CD4-positive, alpha-beta memory T cell (primary cell): Measurements from ENCODE around the gene ARSB. TPM values are rescaled to one million over a fixed set of nuclear protein-coding genes. Genes with fewer than 3 reads are reported as not detected.
A peak's percentile ranks its signal among the peaks of the same experiment; 100 is the strongest.

Experiments used
- CTCF ChIA-PET: fragments of 350-600 bp; sonication (Branson Sonifier 250); formaldehyde crosslinking; loops from one replicate; lab custom pipeline; 2021; ENCODE audit warnings: inconsistent platforms; ENCODE audit not compliant: partially characterized antibody; lab: Charles Lee
- POLR2A ChIA-PET: fragments of 350-600 bp; sonication (Branson Sonifier 250); formaldehyde crosslinking; loops from one replicate; lab custom pipeline; 2021; ENCODE audit not compliant: partially characterized antibody; lab: Charles Lee
- DNase-seq, 5 donors: peaks; one replicate each; pipeline versions ENCODE4 v3.0.0 to v3.0.0-alpha.2; 2020 to 2022; ENCODE audit warnings: mixed read lengths in 1 of 5
- H3K27ac ChIP-seq: one replicate; pipeline ENCODE4 v1.7.0; 2013; ENCODE audit warnings: low read depth, low read length
- H3K27me3 ChIP-seq: 2 replicates; pipeline ENCODE4 v1.7.0; 2013; ENCODE audit warnings: mild to moderate bottlenecking, low read length, moderate library complexity; ENCODE audit not compliant: insufficient read depth
- H3K36me3 ChIP-seq: 2 replicates; pipeline ENCODE4 v1.7.0; 2013; ENCODE audit warnings: mild to moderate bottlenecking, low read length, moderate library complexity; ENCODE audit not compliant: insufficient read depth
- H3K4me1 ChIP-seq: 2 replicates; pipeline ENCODE4 v1.7.0; 2013; ENCODE audit warnings: mild to moderate bottlenecking, low read length, moderate library complexity; ENCODE audit not compliant: insufficient read depth
- H3K4me3 ChIP-seq, 2 donors: one replicate each; pipeline ENCODE4 v1.7.0; 2013; ENCODE audit warnings: low read length in 2 of 2, mild to moderate bottlenecking in 1 of 2
- H3K9me3 ChIP-seq, 2 donors: one replicate each; pipeline ENCODE4 v1.7.0; 2013; ENCODE audit warnings: low read length in 2 of 2, control low read depth in 1 of 2; ENCODE audit not compliant: control insufficient read depth in 1 of 2
- H3K27ac Mint-ChIP-seq, 7 donors: one replicate each; pipeline ENCODE4 v1.8.0; 2020 to 2021; ENCODE audit warnings: mixed read lengths in 7 of 7, mild to moderate bottlenecking in 6 of 7, inconsistent platforms in 3 of 7, moderate library complexity in 3 of 7
- H3K27me3 Mint-ChIP-seq, 2 donors: one replicate each; pipeline ENCODE4 v1.8.0; 2020 to 2021; ENCODE audit warnings: mixed read lengths in 2 of 2
- H3K36me3 Mint-ChIP-seq, 2 donors: one replicate each; pipeline ENCODE4 v1.8.0; 2020 to 2021; ENCODE audit warnings: mixed read lengths in 2 of 2, inconsistent platforms in 1 of 2, mild to moderate bottlenecking in 1 of 2
- H3K4me1 Mint-ChIP-seq, 4 donors: one replicate each; pipeline ENCODE4 v1.8.0; 2020 to 2021; ENCODE audit warnings: mixed read lengths in 4 of 4, mild to moderate bottlenecking in 1 of 4
- H3K4me3 Mint-ChIP-seq, 8 donors: one replicate each; pipeline ENCODE4 v1.8.0; 2020 to 2021; ENCODE audit warnings: mixed read lengths in 8 of 8, mild to moderate bottlenecking in 7 of 8, moderate library complexity in 6 of 8, inconsistent platforms in 3 of 8
- H3K9me3 Mint-ChIP-seq, 8 donors: one replicate each; pipeline ENCODE4 v1.8.0; 2020 to 2021; ENCODE audit warnings: mixed read lengths in 8 of 8, mild to moderate bottlenecking in 5 of 8, inconsistent platforms in 3 of 8, moderate library complexity in 1 of 8
- intact Hi-C: fragments of 100-400 bp; cut with micrococcal nuclease; formaldehyde crosslinking; loops from one replicate; pipeline ENCODE4 v1.15.1; 2023
- polyA plus RNA-seq, 2 donors: library from polyadenylated mRNA; unstranded; fragments of 300-500 nt; fragmentation: Illumina TruSeq; gene quantifications; one replicate each; pipeline ENCODE4 v1.2.3, GENCODE V29; 2021
- total RNA-seq, 2 experiments: library from RNA; stranded (reverse); gene quantifications; one replicate each; pipeline ENCODE4 v1.2.3, GENCODE V29; 2021

The ARSB gene
- total and polyA plus RNA-seq, 4 experiments from 2014 or later, result 4.2 to 5.8 (median 4.9) TPM

DNA sequence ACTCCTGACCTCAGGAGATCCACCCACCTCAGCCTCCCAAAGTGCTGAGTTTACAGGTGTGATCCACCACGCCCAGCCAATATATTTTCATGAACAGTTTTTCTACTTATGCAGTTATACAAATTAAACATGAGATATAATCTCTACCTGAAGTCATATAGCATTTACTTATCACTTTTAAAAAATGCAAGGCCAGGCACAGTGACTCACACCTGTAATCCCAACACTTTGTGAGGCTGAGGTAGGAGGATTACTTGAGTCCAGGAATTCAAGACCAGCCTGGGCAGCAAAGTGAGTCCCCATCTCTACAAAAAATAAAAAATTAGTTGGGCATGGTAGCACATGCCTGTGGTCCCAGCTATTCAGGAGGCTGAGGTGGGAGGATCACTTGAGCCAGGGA is 171.8 kb downstream of the ARSB start:
- Histone ChIP-seq H3K9me3 (no peaks in the 10 kb centered on the region), H3K27me3 (no peaks in the 10 kb centered on the region), H3K4me3 (no peak overlapping the region), H3K27ac (no peak overlapping the region), H3K4me1 (no peaks in the 10 kb centered on the region), H3K36me3 (no peaks in the 10 kb centered on the region)
- no peak for DNase-seq
- intact Hi-C loops, result no loop called here
- Mint-ChIP-seq H3K36me3 (peaks cover 11 to 30% of the 10 kb centered on the region in 2 donors), H3K9me3 (no peaks in the 10 kb centered on the region), H3K4me3 (no peak overlapping the region), H3K4me1 (no peaks in the 10 kb centered on the region), H3K27me3 (no peaks in the 10 kb centered on the region), H3K27ac (peak overlapping the region in 1 of 7 donors; percentile 25)
- CTCF ChIA-PET, result no interaction called here
- POLR2A ChIA-PET, result no interaction called here

DNA sequence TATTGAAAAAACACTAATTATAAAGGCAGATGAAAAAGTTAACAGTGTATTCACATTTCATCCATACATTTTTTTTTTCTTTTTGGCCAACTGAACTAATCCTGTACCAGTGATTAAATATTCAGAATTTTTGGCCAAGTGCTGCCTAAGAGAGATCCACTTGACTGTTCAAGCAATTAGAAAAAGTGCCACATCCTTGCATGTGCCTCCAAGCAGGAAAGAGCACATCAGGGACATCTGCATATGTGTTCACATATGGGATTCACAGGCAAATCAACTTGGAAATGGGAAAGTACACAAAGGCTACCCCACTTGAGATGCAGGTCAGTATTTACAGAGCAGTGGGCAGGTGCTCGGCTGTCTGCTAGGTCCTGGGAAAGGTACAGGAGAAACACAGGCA is 173.2 kb downstream of the ARSB start:
- H3K27ac Mint-ChIP-seq, result peak overlapping the region in 1 of 7 donors; percentile 6

DNA sequence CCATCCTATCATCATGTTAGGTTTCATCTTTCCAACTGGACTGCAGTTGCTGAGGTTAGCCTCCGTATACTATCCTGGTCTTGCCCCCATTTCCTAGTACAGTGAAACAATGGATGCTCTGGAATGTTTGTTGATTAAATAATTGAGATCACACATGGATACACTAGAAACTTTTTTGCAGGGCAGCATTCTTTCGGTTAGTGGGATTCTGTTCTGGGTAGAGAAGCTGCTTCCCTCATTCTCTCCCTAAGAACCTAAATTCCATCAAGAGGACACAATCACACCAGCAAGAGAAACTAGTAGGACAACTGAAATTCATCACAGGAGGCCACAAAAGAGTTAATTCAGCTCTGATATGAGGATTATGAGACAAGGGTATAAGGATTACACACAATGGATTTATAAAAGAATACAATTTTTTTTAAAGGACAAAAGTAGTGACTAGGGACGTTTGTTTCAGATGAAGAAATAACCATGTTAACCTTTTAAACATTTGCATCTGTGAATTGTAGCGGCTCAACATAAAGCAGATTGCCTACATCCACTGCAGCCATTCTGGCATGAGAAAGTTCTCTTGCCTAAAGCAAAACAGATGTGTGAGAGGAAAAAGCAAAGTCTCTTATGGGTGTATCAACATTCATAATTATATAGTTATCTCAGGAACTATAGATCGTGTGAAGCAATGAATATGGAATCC is 173.8 kb downstream of the ARSB start:
- no peaks in the 10 kb centered on the region for H3K27me3 ChIP-seq
- no peaks in the 10 kb centered on the region for H3K9me3 ChIP-seq
- no peaks in the 10 kb centered on the region for H3K4me1 ChIP-seq
- H3K27ac ChIP-seq, result no peak overlapping the region
- DNase-seq, result no peak
- no peak overlapping the region for H3K4me3 ChIP-seq
- H3K36me3 ChIP-seq, result no peaks in the 10 kb centered on the region
- no peak overlapping the region for H3K4me3 Mint-ChIP-seq
- H3K9me3 Mint-ChIP-seq, result no peaks in the 10 kb centered on the region
- intact Hi-C loops, result no loop called here
- H3K27ac Mint-ChIP-seq, result no peak overlapping the region
- H3K4me1 Mint-ChIP-seq, result no peaks in the 10 kb centered on the region
- CTCF ChIA-PET, result no interaction called here
- H3K36me3 Mint-ChIP-seq, result peaks cover 6 to 24% of the 10 kb centered on the region in 2 donors
- POLR2A ChIA-PET, result no interaction called here
- H3K27me3 Mint-ChIP-seq, result no peaks in the 10 kb centered on the region

More for the DNA sequence above, 173.2 kb downstream of the ARSB start:
- ChIA-PET POLR2A (no interaction called here), CTCF (no interaction called here)
- H3K9me3 ChIP-seq, result no peaks in the 10 kb centered on the region
- no peak overlapping the region for H3K27ac ChIP-seq
- Mint-ChIP-seq H3K27me3 (no peaks in the 10 kb centered on the region), H3K4me3 (no peak overlapping the region), H3K36me3 (peaks cover 7 to 25% of the 10 kb centered on the region in 2 donors), H3K9me3 (no peaks in the 10 kb centered on the region), H3K4me1 (no peaks in the 10 kb centered on the region)
- H3K4me1 ChIP-seq, result no peaks in the 10 kb centered on the region
- no peaks in the 10 kb centered on the region for H3K36me3 ChIP-seq
- intact Hi-C loops, result no loop called here
- no peaks in the 10 kb centered on the region for H3K27me3 ChIP-seq
- no peak for DNase-seq
- no peak overlapping the region for H3K4me3 ChIP-seq

DNA sequence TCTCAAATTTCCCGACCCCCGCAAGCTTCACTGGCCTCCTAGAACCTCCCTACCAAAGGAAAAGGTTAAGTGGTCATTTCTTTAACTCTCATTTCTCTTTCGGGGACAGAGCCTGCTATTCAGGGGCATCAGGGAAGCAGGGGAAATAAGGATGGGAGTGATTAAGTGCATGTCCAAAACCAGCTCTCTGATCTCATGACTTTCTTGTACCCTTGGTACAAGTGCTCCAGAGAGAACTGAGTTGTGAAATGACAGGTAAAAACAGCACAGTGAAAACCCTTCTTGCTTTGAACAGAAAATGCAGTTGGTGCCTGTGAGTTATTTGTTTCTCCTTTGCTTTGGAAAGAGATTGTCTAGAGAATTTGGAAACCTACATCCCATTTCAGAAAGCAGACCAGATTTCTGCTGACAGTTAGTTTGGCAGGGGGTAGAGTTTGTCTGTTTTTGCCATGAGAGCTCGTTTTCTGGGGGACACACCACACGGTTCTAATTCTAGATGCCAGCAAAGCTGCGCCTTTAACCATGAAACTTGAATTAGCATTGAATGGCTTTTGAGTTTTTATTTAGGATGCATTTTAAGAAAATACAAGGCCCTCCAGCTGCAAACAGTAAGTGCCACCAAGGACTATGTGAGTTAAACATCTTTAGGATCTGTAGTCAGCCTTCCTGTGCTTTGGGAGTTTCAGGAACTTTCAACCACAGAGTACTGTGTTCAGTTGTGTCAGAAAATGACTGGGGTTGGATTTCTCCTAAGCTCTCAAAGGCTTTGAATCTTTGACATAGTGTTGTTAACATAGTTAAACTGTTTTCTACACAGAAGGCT is 174.8 kb downstream of the ARSB start:
- Mint-ChIP-seq H3K36me3 (peaks cover 6 to 18% of the 10 kb centered on the region in 2 donors), H3K27ac (no peak overlapping the region), H3K4me1 (no peaks in the 10 kb centered on the region), H3K4me3 (no peak overlapping the region), H3K9me3 (no peaks in the 10 kb centered on the region), H3K27me3 (no peaks in the 10 kb centered on the region)
- Histone ChIP-seq H3K4me1 (no peaks in the 10 kb centered on the region), H3K36me3 (no peaks in the 10 kb centered on the region), H3K9me3 (no peaks in the 10 kb centered on the region), H3K27me3 (no peaks in the 10 kb centered on the region), H3K4me3 (no peak overlapping the region), H3K27ac (no peak overlapping the region)
- intact Hi-C loops, result no loop called here
- DNase-seq, result no peak
- POLR2A ChIA-PET, result no interaction called here
- CTCF ChIA-PET, result no interaction called here

DNA sequence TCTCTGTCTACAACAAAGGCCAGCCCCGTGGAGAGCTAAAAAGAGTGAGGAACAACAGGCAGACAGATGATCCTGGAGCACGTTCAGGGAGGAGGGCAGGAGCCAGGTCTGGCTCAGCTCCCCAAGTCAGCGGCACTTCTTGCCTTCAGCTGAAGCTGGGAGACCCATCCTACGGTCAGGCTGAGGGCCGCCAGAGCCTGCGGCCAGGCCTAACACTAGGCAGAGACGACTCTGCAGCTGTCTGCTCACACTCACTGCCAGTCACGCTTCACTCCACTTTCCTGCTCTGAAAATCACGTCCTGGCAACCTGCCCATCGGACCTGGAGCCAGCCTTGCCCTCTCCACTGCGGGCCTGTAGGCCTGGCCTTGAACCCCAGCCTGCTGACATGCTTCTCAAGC is 175.7 kb downstream of the ARSB start:
- H3K4me1 Mint-ChIP-seq, result no peaks in the 10 kb centered on the region
- intact Hi-C loops, result no loop called here
- ChIA-PET CTCF (no interaction called here), POLR2A (no interaction called here)
- H3K36me3 Mint-ChIP-seq, result peaks cover 6 to 15% of the 10 kb centered on the region in 2 donors
- H3K36me3 ChIP-seq, result no peaks in the 10 kb centered on the region
- H3K27me3 ChIP-seq, result no peaks in the 10 kb centered on the region
- no peak overlapping the region for H3K27ac ChIP-seq
- H3K4me3 Mint-ChIP-seq, result no peak overlapping the region
- no peaks in the 10 kb centered on the region for H3K4me1 ChIP-seq
- no peak overlapping the region for H3K4me3 ChIP-seq
- H3K27ac Mint-ChIP-seq, result no peak overlapping the region
- DNase-seq, result no peak
- H3K9me3 ChIP-seq, result no peaks in the 10 kb centered on the region
- no peaks in the 10 kb centered on the region for H3K27me3 Mint-ChIP-seq
- H3K9me3 Mint-ChIP-seq, result no peaks in the 10 kb centered on the region

DNA sequence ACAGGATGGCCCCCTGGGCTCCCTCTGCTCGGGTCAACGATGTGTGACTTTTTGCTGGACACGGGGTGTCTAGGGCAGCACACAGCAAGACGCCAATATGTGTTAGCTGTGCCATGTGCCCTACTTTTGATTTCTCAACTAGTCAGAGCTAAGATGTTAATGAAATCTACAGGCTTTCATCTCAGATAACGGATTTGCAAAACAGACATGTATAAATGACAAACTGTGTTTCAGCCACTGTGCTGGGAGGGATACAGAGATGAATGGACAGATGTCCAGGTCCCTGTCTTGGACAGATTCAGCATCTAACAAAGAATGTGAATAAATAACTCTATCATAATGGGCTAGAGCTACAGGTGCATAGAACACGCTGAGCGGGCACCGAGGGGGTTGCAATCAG is 176.3 kb downstream of the ARSB start:
- POLR2A ChIA-PET, result no interaction called here
- H3K27me3 Mint-ChIP-seq, result no peaks in the 10 kb centered on the region
- Histone ChIP-seq H3K27me3 (no peaks in the 10 kb centered on the region), H3K9me3 (no peaks in the 10 kb centered on the region), H3K27ac (no peak overlapping the region), H3K4me1 (no peaks in the 10 kb centered on the region), H3K4me3 (no peak overlapping the region), H3K36me3 (no peaks in the 10 kb centered on the region)
- H3K9me3 Mint-ChIP-seq, result no peaks in the 10 kb centered on the region
- no peak overlapping the region for H3K4me3 Mint-ChIP-seq
- H3K27ac Mint-ChIP-seq, result no peak overlapping the region
- intact Hi-C loops, result no loop called here
- DNase-seq, result no peak
- CTCF ChIA-PET, result no interaction called here
- peaks cover 4 to 15% of the 10 kb centered on the region in 2 donors for H3K36me3 Mint-ChIP-seq
- H3K4me1 Mint-ChIP-seq, result no peaks in the 10 kb centered on the region

DNA sequence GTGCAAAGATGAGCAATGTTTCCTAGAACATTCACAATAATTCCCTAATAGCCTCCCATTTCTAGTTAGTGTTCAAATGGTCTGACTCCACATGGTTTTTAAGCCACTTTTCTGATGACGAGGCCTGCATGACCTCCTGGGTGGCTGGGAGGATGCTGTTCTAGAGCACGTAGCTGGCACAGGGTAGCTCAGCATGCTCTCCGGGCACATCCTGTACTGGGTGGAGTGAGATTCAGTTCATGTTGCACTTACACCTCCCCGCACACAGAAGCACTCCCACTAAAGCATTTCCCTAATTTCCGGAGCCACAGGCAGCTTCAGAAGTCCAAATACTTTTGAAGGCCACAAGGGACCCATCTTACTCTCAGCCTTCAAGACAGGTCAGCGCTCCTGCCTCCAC is 176.7 kb downstream of the ARSB start:
- DNase-seq, result no peak
- Histone ChIP-seq H3K27ac (no peak overlapping the region), H3K27me3 (no peaks in the 10 kb centered on the region), H3K36me3 (no peaks in the 10 kb centered on the region), H3K9me3 (no peaks in the 10 kb centered on the region), H3K4me1 (no peaks in the 10 kb centered on the region), H3K4me3 (no peak overlapping the region)
- peaks cover 4 to 15% of the 10 kb centered on the region in 2 donors for H3K36me3 Mint-ChIP-seq
- H3K4me1 Mint-ChIP-seq, result no peaks in the 10 kb centered on the region
- H3K4me3 Mint-ChIP-seq, result no peak overlapping the region
- H3K9me3 Mint-ChIP-seq, result no peaks in the 10 kb centered on the region
- CTCF ChIA-PET, result no interaction called here
- H3K27me3 Mint-ChIP-seq, result no peaks in the 10 kb centered on the region
- no peak overlapping the region for H3K27ac Mint-ChIP-seq
- POLR2A ChIA-PET, result no interaction called here
- intact Hi-C loops, result no loop called here
